Glutamatergic neuron (in vitro differentiated cells): Measurements from ENCODE around the gene TANGO2. TPM values are rescaled to one million over a fixed set of nuclear protein-coding genes. Genes with fewer than 3 reads are reported as not detected.

Source experiments
- DNase-seq: peaks from one replicate; pipeline ENCODE4 v3.0.0; 2022
- H3K27ac Mint-ChIP-seq: one replicate; pipeline ENCODE4 v1.8.0; 2020; ENCODE audit warnings: mild to moderate bottlenecking, mixed read lengths, inconsistent platforms; ENCODE audit not compliant: unreplicated experiment
- H3K27me3 Mint-ChIP-seq: one replicate; pipeline ENCODE4 v1.8.0; 2020; ENCODE audit warnings: mild to moderate bottlenecking, moderate library complexity, mixed read lengths, inconsistent platforms; ENCODE audit not compliant: unreplicated experiment
- H3K36me3 Mint-ChIP-seq: one replicate; pipeline ENCODE4 v1.8.0; 2020; ENCODE audit warnings: mild to moderate bottlenecking, mixed read lengths, inconsistent platforms; ENCODE audit not compliant: unreplicated experiment
- H3K4me1 Mint-ChIP-seq: one replicate; pipeline ENCODE4 v1.8.0; 2020; ENCODE audit warnings: mild to moderate bottlenecking, low read depth, mixed read lengths, inconsistent platforms; ENCODE audit not compliant: unreplicated experiment
- H3K4me3 Mint-ChIP-seq: one replicate; pipeline ENCODE4 v1.8.0; 2020; ENCODE audit warnings: mild to moderate bottlenecking, mixed read lengths, inconsistent platforms; ENCODE audit not compliant: unreplicated experiment
- H3K9me3 Mint-ChIP-seq: one replicate; pipeline ENCODE4 v1.8.0; 2020; ENCODE audit warnings: mild to moderate bottlenecking, moderate library complexity, mixed read lengths, inconsistent platforms; ENCODE audit not compliant: unreplicated experiment
- CTCF ChIP-seq: fragments of 200-600 bp; sonication (generic); IDR thresholded peaks from one replicate; pipeline ENCODE4 v1.5.0; 2021; ENCODE audit not compliant: partially characterized antibody, unreplicated experiment
- total RNA-seq: library from RNA; stranded (reverse); fragmentation: NEBNext Ultra II Directional; extraction: Animal tissue kit (Norgen Biotek cat#: 25700); gene quantifications from one replicate; pipeline ENCODE4 v1.2.1, GENCODE V29; 2021; ENCODE audit not compliant: unreplicated experiment

TANGO2 gene
- total RNA-seq, 1 donor from 2014 or later: 31.8 TPM

- H3K36me3 Mint-ChIP-seq: no peaks in the 10 kb centered on the region
- no peak overlapping the region for H3K4me3 Mint-ChIP-seq
- DNase-seq: no peak
- H3K4me1 Mint-ChIP-seq: peaks cover 10% of the 10 kb centered on the region
- no peak overlapping the region for H3K27ac Mint-ChIP-seq
- peaks cover 4% of the 10 kb centered on the region for H3K27me3 Mint-ChIP-seq
- TF ChIP-seq CTCF: no peak
- peaks cover 2% of the 10 kb centered on the region for H3K9me3 Mint-ChIP-seq
Observed at GRCh38 chr22:19989725-19990067, 31.2 kb upstream of the TANGO2 start.

GRCh38 chr22:19990188-19990587, 30.7 kb upstream of the TANGO2 start:
- no peaks in the 10 kb centered on the region for H3K36me3 Mint-ChIP-seq
- no peak for DNase-seq
- no peak overlapping the region for H3K27ac Mint-ChIP-seq
- peaks cover 2% of the 10 kb centered on the region for H3K9me3 Mint-ChIP-seq
- TF ChIP-seq CTCF: no peak
- no peak overlapping the region for H3K4me3 Mint-ChIP-seq
- H3K4me1 Mint-ChIP-seq: peaks cover 15% of the 10 kb centered on the region
- H3K27me3 Mint-ChIP-seq: peaks cover 5% of the 10 kb centered on the region

- Mint-ChIP-seq H3K27ac (no peak overlapping the region), H3K27me3 (peaks cover 3% of the 10 kb centered on the region)
Observed at GRCh38 chr22:19990609-19991394, 30.1 kb upstream of the TANGO2 start.

GRCh38 chr22:19991395-19991644, 29.6 kb upstream of the TANGO2 start:
- Mint-ChIP-seq H3K27me3 (peaks cover 3% of the 10 kb centered on the region), H3K9me3 (peaks cover 2% of the 10 kb centered on the region), H3K4me1 (peaks cover 15% of the 10 kb centered on the region), H3K36me3 (no peaks in the 10 kb centered on the region), H3K27ac (no peak overlapping the region), H3K4me3 (no peak overlapping the region)
- no peak for DNase-seq
- TF ChIP-seq CTCF: no peak

More at GRCh38 chr22:19990609-19991394, 30.1 kb upstream of the TANGO2 start:
- TF ChIP-seq CTCF: no peak
- peaks cover 13% of the 10 kb centered on the region for H3K4me1 Mint-ChIP-seq
- no peak overlapping the region for H3K4me3 Mint-ChIP-seq
- peaks cover 2% of the 10 kb centered on the region for H3K9me3 Mint-ChIP-seq
- H3K36me3 Mint-ChIP-seq: no peaks in the 10 kb centered on the region
- DNase-seq: no peak

GRCh38 chr22:19991645-19992451, 29.1 kb upstream of the TANGO2 start:
- Mint-ChIP-seq H3K36me3 (no peaks in the 10 kb centered on the region), H3K4me1 (peaks cover 18% of the 10 kb centered on the region), H3K4me3 (no peak overlapping the region), H3K27ac (no peak overlapping the region), H3K27me3 (peaks cover 3% of the 10 kb centered on the region), H3K9me3 (peaks cover 2% of the 10 kb centered on the region)
- TF ChIP-seq CTCF: no peak
- DNase-seq: no peak
